ENCODE data around the gene PRSS2. TPM values are rescaled to one million over a fixed set of nuclear protein-coding genes. Genes with fewer than 3 reads are reported as not detected.
"Not testable (repeated sequence)": the region's sequence is repeated elsewhere in the genome, so short reads cannot be mapped to it uniquely, and the experiment has no call there.

Gene PRSS2
- total RNA-seq, 1 donor from 2014 or later, result not detected

DNA sequence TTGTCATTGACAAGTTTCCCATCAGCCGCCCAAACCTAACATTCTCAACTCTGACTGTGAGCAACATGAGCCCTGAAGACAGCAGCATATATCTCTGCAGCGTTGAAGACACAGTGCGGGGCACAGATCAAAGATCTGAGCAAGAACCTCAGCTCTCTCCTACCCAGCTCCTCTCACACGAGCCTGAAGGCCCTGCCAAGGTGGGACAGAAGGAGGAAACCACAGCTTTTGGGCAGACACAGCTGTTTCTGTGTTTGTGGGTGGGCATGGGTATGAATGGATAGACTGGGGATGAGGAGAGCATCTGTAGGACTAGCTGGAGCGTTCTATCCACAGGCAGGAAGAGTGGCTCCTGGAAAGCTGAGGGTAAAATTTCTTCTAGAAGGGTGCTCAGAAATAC is 30.0 kb upstream of the PRSS2 start:
- TF ChIP-seq POLR2A (IDR thresholded peaks at IDR 0.05) (no peak), POLR2AphosphoS5 (IDR thresholded peaks at IDR 0.05; ENCODE audit: insufficient read depth in 1 of 2, low read depth in 1 of 2) (no peak)
- TF ChIP-seq, protein P1, sequence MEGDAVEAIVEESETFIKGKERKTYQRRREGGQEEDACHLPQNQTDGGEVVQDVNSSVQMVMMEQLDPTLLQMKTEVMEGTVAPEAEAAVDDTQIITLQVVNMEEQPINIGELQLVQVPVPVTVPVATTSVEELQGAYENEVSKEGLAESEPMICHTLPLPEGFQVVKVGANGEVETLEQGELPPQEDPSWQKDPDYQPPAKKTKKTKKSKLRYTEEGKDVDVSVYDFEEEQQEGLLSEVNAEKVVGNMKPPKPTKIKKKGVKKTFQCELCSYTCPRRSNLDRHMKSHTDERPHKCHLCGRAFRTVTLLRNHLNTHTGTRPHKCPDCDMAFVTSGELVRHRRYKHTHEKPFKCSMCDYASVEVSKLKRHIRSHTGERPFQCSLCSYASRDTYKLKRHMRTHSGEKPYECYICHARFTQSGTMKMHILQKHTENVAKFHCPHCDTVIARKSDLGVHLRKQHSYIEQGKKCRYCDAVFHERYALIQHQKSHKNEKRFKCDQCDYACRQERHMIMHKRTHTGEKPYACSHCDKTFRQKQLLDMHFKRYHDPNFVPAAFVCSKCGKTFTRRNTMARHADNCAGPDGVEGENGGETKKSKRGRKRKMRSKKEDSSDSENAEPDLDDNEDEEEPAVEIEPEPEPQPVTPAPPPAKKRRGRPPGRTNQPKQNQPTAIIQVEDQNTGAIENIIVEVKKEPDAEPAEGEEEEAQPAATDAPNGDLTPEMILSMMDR (IDR thresholded peaks at IDR 0.05), result no peak
- Histone ChIP-seq H3K4me3 (no peak overlapping the region), H3K27me3 (no peaks in the 10 kb centered on the region), H3K9me3 (no peaks in the 10 kb centered on the region), H3K36me3 (no peaks in the 10 kb centered on the region), H3K4me1 (no peaks in the 10 kb centered on the region), H3K27ac (no peak overlapping the region)
- no peak for DNase-seq (ENCODE audit: extremely low spot score in 2 of 2)
- intact Hi-C loops (cut with DNase I), result no loop called here

DNA sequence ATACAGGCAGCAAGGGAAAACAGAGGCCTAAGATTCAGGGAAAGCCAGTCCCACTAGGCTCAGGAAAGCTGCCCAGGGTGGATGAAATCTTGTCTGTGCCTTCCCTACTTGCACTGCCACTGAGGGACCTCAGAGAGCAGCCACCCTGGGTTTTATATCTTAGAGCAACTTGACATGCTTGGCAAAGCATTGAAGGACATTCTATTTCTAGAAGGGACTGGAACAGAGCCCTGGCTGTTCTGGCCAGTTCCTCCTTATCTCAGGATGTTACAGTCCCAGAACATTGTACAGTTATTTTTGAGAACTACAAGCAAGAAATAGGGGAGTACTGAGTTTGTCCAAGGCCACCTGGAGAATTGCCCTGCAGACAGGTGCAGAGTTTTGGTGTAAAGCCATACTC is 28.8 kb upstream of the PRSS2 start:
- DNase-seq (ENCODE audit: extremely low spot score in 2 of 2); H3K9me3 ChIP-seq; H3K36me3 ChIP-seq; H3K4me1 ChIP-seq; H3K4me3 ChIP-seq; H3K27ac ChIP-seq; H3K27me3 ChIP-seq; intact Hi-C loops (cut with DNase I): not testable (repeated sequence)

DNA sequence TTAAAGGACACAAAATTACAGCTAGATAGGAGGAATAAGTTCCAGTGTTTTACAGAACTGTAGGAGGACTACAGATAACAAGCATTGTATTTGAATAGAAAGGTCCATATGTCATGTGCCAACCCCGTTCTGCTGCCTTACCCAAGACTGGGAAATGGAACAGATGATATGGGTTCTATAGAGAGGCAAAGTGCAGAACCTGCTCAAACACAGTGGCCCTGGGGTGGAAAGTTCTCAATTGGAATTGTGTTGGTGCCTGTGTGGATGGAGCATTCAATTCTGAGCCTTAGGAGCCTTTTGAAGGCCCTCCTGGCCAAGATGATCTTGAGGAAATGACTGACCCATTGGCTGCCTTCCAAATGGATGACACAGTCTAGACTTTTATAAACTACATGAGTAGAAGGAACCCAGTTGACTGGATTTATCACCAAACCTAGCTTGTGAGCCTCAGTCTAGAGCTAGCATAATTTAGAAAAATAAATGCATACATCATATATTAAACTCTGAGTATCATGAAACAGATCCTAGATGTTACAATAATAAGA is 25.6 kb upstream of the PRSS2 start:
- TF ChIP-seq POLR2A (IDR thresholded peaks at IDR 0.05) (no peak), POLR2AphosphoS5 (IDR thresholded peaks at IDR 0.05; ENCODE audit: insufficient read depth in 1 of 2, low read depth in 1 of 2) (no peak)
- TF ChIP-seq, protein P1 (IDR thresholded peaks at IDR 0.05), result no peak
- intact Hi-C loops (cut with DNase I), result no loop called here
- H3K4me1 ChIP-seq, result no peaks in the 10 kb centered on the region
- peak in 1 of 2 donors; percentile 44 for DNase-seq (ENCODE audit: extremely low spot score in 2 of 2)
- no peak overlapping the region for H3K4me3 ChIP-seq
- H3K9me3 ChIP-seq, result no peaks in the 10 kb centered on the region
- H3K27me3 ChIP-seq, result no peaks in the 10 kb centered on the region
- no peaks in the 10 kb centered on the region for H3K36me3 ChIP-seq
- H3K27ac ChIP-seq, result no peak overlapping the region

DNA sequence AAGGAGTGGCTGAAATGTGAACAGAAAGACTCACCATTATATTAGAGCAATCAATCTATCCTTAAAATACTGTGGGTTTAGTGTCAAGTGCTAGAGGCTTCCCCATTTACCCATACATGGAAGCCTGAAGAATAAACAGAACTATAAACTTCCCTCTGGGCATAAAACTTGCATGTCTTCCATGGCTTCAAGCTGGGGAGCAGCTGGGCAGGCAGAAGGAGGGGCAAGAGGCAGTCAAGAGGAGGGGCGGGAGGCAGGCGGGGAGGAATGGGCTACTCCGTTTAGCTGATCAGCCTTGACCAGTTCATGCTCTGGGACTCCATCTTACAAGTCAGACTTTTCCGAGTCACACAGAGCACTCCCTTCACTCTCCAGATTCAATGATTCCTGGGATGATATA is 25.0 kb upstream of the PRSS2 start:
- H3K27ac ChIP-seq, result no peak overlapping the region
- no peak for DNase-seq (ENCODE audit: extremely low spot score in 2 of 2)
- H3K4me1 ChIP-seq, result no peaks in the 10 kb centered on the region
- H3K4me3 ChIP-seq, result no peak overlapping the region
- H3K36me3 ChIP-seq, result no peaks in the 10 kb centered on the region
- TF ChIP-seq, protein P1 (IDR thresholded peaks at IDR 0.05), result no peak
- TF ChIP-seq POLR2AphosphoS5 (IDR thresholded peaks at IDR 0.05; ENCODE audit: insufficient read depth in 1 of 2, low read depth in 1 of 2) (no peak), POLR2A (IDR thresholded peaks at IDR 0.05) (no peak)
- no peaks in the 10 kb centered on the region for H3K9me3 ChIP-seq
- intact Hi-C loops (cut with DNase I), result no loop called here
- no peaks in the 10 kb centered on the region for H3K27me3 ChIP-seq

DNA sequence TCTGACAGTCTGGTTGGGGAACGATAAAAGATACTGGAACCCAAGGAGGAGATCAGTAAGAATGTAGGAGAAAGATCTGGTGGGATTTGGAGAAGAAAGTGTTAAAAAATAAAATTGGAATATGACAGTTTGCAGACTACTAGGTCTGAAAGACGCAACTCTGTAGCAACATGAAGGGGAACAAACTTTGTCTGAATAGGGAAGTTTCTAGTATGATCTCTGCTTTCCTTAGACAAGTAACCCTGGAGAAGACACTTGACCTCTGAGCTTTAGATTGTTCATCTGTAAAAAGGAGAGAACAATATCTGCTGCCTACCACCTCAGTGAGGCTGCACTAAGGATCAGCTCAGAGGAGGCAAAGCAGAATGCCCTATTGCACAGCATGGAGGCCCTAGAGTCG is 24.5 kb upstream of the PRSS2 start:
- DNase-seq (ENCODE audit: extremely low spot score in 2 of 2), result no peak
- H3K27ac ChIP-seq, result no peak overlapping the region
- H3K4me1 ChIP-seq, result no peaks in the 10 kb centered on the region
- no peaks in the 10 kb centered on the region for H3K27me3 ChIP-seq
- no peak overlapping the region for H3K4me3 ChIP-seq
- TF ChIP-seq, protein P1 (IDR thresholded peaks at IDR 0.05), result no peak
- no peak for TF ChIP-seq POLR2AphosphoS5 (IDR thresholded peaks at IDR 0.05; ENCODE audit: insufficient read depth in 1 of 2, low read depth in 1 of 2)
- TF ChIP-seq POLR2A (IDR thresholded peaks at IDR 0.05), result no peak
- no peaks in the 10 kb centered on the region for H3K36me3 ChIP-seq
- intact Hi-C loops (cut with DNase I), result no loop called here
- no peaks in the 10 kb centered on the region for H3K9me3 ChIP-seq

GRCh38 chr7:142748410-142748809 is 22.4 kb upstream of the PRSS2 start:
- H3K36me3 ChIP-seq; intact Hi-C loops (cut with DNase I); H3K4me3 ChIP-seq; H3K27me3 ChIP-seq; DNase-seq (ENCODE audit: extremely low spot score in 2 of 2); H3K4me1 ChIP-seq; H3K9me3 ChIP-seq; H3K27ac ChIP-seq: not testable (repeated sequence)

Data from vagina (tissue), 2 donors.